Liver (tissue), 9 donors: Measurements from ENCODE around the gene TNFRSF8. TPM values are rescaled to one million over a fixed set of nuclear protein-coding genes. Genes with fewer than 3 reads are reported as not detected.
A peak's percentile ranks its signal among the peaks of the same experiment; 100 is the strongest.

ENCODE experiments used
- DNase-seq: peaks from one replicate; pipeline ENCODE4 v3.0.0-alpha.2; 2017; ENCODE audit warnings: low spot score
- H3K27ac ChIP-seq, 2 donors: one replicate each; pipeline ENCODE4 v1.7.0; 2013; ENCODE audit warnings: inconsistent platforms in 2 of 2, low read length in 2 of 2, control low read depth in 1 of 2, low read depth in 1 of 2, mild to moderate bottlenecking in 1 of 2
- H3K27me3 ChIP-seq, 4 donors: one replicate each; pipeline versions ENCODE4 v1.6.1 to v1.7.0; 2013; ENCODE audit warnings: low read length in 3 of 4, inconsistent platforms in 1 of 4, mild to moderate bottlenecking in 1 of 4, moderate library complexity in 1 of 4; ENCODE audit not compliant: control insufficient read depth in 4 of 4, insufficient read depth in 4 of 4
- H3K36me3 ChIP-seq, 4 donors: one replicate each; pipeline versions ENCODE4 v1.6.1 to v1.7.0; 2013; ENCODE audit warnings: low read length in 3 of 4, mild to moderate bottlenecking in 3 of 4, low read depth in 1 of 4, moderate library complexity in 1 of 4; ENCODE audit not compliant: control insufficient read depth in 4 of 4, insufficient read depth in 3 of 4
- H3K4me1 ChIP-seq, 4 donors: one replicate each; pipeline versions ENCODE4 v1.6.1 to v1.7.0; 2013; ENCODE audit warnings: low read length in 3 of 4, mild to moderate bottlenecking in 3 of 4, moderate library complexity in 1 of 4; ENCODE audit not compliant: control insufficient read depth in 4 of 4, insufficient read depth in 4 of 4
- H3K4me3 ChIP-seq, 3 donors: one replicate each; pipeline versions ENCODE4 v1.6.1 to v1.7.0; 2013; ENCODE audit warnings: low read length in 3 of 3, control low read depth in 1 of 3, low read depth in 1 of 3, mild to moderate bottlenecking in 1 of 3
- H3K9ac ChIP-seq, 2 donors: one replicate each; pipeline ENCODE4 v1.7.0; 2013; ENCODE audit warnings: low read length in 2 of 2, mild to moderate bottlenecking in 2 of 2, moderate library complexity in 2 of 2, control low read depth in 1 of 2, low read depth in 1 of 2
- H3K9me3 ChIP-seq, 4 donors: one replicate each; pipeline versions ENCODE4 v1.6.1 to v1.7.0; 2013; ENCODE audit warnings: low read length in 3 of 4; ENCODE audit not compliant: control insufficient read depth in 4 of 4
- EGR1 ChIP-seq, 2 donors: IDR thresholded peaks; 2 replicates each; pipeline ENCODE4 v1.6.1; 2016 to 2018; ENCODE audit warnings: antibody characterized with exemption in 2 of 2, low read depth in 2 of 2
- FOXA2 ChIP-seq: IDR thresholded peaks from 2 replicates; pipeline ENCODE4 v1.6.1; 2016; ENCODE audit warnings: antibody characterized with exemption
- GABPA ChIP-seq, 2 donors: IDR thresholded peaks in 1 of 2; conservative IDR thresholded peaks in 1 of 2; 2 replicates each; pipeline ENCODE4 v1.6.1; 2016; ENCODE audit warnings: antibody characterized with exemption in 2 of 2, mild to moderate bottlenecking in 1 of 2, moderate library complexity in 1 of 2
- HNF4G ChIP-seq: IDR thresholded peaks from 2 replicates; pipeline ENCODE4 v1.6.1; 2016; ENCODE audit warnings: antibody characterized with exemption
- JUND ChIP-seq, 2 donors: IDR thresholded peaks; 2 replicates each; pipeline ENCODE4 v1.6.1; 2016; ENCODE audit warnings: antibody characterized with exemption in 2 of 2
- NR2F2 ChIP-seq: IDR thresholded peaks from 2 replicates; pipeline ENCODE4 v1.6.1; 2016; ENCODE audit warnings: antibody characterized with exemption
- RAD21 ChIP-seq, 2 donors: IDR thresholded peaks; 2 replicates each; pipeline ENCODE4 v1.6.1; 2016; ENCODE audit warnings: antibody characterized with exemption in 2 of 2, mild to moderate bottlenecking in 2 of 2
- RXRA ChIP-seq, 2 donors: IDR thresholded peaks; 2 replicates each; pipeline ENCODE4 v1.6.1; 2017 to 2018; ENCODE audit warnings: antibody characterized with exemption in 2 of 2, mild to moderate bottlenecking in 1 of 2
- SP1 ChIP-seq: IDR thresholded peaks from 2 replicates; pipeline ENCODE4 v1.6.1; 2018; ENCODE audit warnings: antibody characterized with exemption, mild to moderate bottlenecking
- TAF1 ChIP-seq: conservative IDR thresholded peaks from 2 replicates; pipeline ENCODE4 v1.6.1; 2016; ENCODE audit warnings: antibody characterized with exemption, mild to moderate bottlenecking
- WGBS: extraction: QIAGEN DNeasy Blood & Tissue Kit; methylation state at CpG from one replicate; pipeline ENCODE4 v1.1.7; 2013; 5-methylcytosine and 5-hydroxymethylcytosine counted together
- polyA plus RNA-seq, 2 donors: library from polyadenylated mRNA; stranded (reverse) in 1 of 2; unstranded in 1 of 2; fragments of 200-250 nt in 1 of 2; fragments of >200 nt in 1 of 2; fragmentation: Nextera tagmentation in 1 of 2; extraction: Ambion mirVana in 1 of 2; gene quantifications; one replicate each; pipeline versions ENCODE4 v1.2.1 to v1.2.3, GENCODE V29; 2013 to 2015
- total RNA-seq, 2 donors: library from RNA; depleted of rRNA; stranded (reverse); fragments of >200 nt; gene quantifications; one replicate each; pipeline ENCODE4 v1.2.3, GENCODE V29; 2014
- TF ChIP-seq, protein P1 (sequence below): fragments of 150-350 bp; IDR thresholded peaks from 2 replicates; pipeline ENCODE4 v1.5.1; 2017; ENCODE audit warnings: improper control_type of control experiment, low read depth, low read length; ENCODE audit not compliant: missing input control
- TF ChIP-seq, protein P2 (sequence below): IDR thresholded peaks from 2 replicates; pipeline ENCODE4 v1.6.1; 2016; ENCODE audit warnings: antibody characterized with exemption
- TF ChIP-seq, protein P3 (sequence below): IDR thresholded peaks from 2 replicates; pipeline ENCODE4 v1.6.1; 2016; ENCODE audit warnings: antibody characterized with exemption, mild to moderate bottlenecking
- TF ChIP-seq, protein P4 (sequence below): IDR thresholded peaks from 2 replicates; pipeline ENCODE4 v1.6.1; 2016; ENCODE audit warnings: antibody characterized with exemption
- TF ChIP-seq, protein P5 (sequence below): IDR thresholded peaks from 2 replicates; pipeline ENCODE4 v1.6.1; 2016; ENCODE audit warnings: antibody characterized with exemption
- donor health status: healthy.
- donor health status: healthy.
- donor health status: healthy.
- donor health status: healthy.
- donor health status: healthy.

The TNFRSF8 gene
- total and polyA plus RNA-seq, 4 donors = 0.08 to 0.19 (median 0.12) TPM

DNA sequence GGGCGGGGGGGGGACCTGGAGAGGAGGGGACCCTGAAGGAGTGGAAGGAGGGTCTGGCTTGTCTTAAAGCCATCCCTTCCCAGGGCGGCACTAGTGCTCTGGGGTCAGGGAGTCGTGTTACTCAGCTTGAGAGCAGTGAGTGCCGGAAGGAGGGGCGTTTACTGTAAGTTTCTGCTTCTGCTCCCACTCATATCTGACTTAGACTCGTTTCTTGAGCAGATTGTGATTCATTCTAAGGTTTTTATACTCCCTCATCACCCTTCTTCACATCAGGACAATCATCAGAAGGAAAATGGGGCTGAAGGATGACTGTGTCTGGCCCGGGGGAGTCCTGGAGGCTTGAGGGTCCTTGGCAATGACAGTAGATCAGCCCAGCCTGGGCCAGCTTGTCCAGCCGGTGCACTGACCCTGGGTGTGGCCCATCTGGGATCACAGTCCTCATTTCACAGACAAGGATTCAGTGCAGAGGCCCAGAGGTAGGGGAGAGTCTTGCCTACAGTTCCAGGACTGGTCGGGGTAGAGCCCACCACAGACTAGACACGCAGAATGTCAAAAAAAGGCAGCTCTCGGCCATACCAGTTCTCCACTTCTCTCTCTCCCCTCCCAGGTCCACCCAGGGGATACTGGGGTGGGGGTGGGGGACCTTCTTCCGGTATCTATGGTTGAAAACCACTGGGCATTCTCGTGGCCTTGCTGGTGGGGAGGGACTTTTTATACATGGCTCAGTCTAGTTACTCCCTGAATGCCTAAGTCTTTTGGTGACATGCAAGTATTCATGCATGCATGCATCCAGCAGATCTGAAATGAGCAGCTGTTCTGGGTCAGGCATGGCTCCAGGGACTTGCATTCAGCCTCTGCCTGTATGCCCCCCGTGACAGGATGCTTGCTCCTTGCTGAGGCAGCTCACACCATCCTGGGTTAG lies 5.1 kb downstream of the TNFRSF8 start:
- Histone ChIP-seq H3K36me3 (no peaks in the 10 kb centered on the region), H3K27ac (peak overlapping the region in 1 of 2 donors; percentile 23), H3K4me1 (peaks cover 0 to 3% (median 0%) of the 10 kb centered on the region in 4 donors), H3K9me3 (no peaks in the 10 kb centered on the region), H3K9ac (no peak overlapping the region), H3K4me3 (no peak overlapping the region), H3K27me3 (peaks cover 0 to 13% (median 6%) of the 10 kb centered on the region in 4 donors)
- WGBS = 33% methylated on average over 14 of the region's 14 CpGs
- TF ChIP-seq RXRA (IDR thresholded peaks at IDR 0.05) = no peak
- TF ChIP-seq GABPA (IDR thresholded peaks at IDR 0.05 in 1 of 2, conservative IDR thresholded peaks at IDR 0.05 in 1 of 2) = no peak
- no peak for TF ChIP-seq SP1
- no peak for TF ChIP-seq JUND (IDR thresholded peaks at IDR 0.05)
- TF ChIP-seq, protein P1, sequence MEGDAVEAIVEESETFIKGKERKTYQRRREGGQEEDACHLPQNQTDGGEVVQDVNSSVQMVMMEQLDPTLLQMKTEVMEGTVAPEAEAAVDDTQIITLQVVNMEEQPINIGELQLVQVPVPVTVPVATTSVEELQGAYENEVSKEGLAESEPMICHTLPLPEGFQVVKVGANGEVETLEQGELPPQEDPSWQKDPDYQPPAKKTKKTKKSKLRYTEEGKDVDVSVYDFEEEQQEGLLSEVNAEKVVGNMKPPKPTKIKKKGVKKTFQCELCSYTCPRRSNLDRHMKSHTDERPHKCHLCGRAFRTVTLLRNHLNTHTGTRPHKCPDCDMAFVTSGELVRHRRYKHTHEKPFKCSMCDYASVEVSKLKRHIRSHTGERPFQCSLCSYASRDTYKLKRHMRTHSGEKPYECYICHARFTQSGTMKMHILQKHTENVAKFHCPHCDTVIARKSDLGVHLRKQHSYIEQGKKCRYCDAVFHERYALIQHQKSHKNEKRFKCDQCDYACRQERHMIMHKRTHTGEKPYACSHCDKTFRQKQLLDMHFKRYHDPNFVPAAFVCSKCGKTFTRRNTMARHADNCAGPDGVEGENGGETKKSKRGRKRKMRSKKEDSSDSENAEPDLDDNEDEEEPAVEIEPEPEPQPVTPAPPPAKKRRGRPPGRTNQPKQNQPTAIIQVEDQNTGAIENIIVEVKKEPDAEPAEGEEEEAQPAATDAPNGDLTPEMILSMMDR = no peak
- TF ChIP-seq, protein P2, sequence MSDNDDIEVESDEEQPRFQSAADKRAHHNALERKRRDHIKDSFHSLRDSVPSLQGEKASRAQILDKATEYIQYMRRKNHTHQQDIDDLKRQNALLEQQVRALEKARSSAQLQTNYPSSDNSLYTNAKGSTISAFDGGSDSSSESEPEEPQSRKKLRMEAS = no peak
- TF ChIP-seq, protein P3, sequence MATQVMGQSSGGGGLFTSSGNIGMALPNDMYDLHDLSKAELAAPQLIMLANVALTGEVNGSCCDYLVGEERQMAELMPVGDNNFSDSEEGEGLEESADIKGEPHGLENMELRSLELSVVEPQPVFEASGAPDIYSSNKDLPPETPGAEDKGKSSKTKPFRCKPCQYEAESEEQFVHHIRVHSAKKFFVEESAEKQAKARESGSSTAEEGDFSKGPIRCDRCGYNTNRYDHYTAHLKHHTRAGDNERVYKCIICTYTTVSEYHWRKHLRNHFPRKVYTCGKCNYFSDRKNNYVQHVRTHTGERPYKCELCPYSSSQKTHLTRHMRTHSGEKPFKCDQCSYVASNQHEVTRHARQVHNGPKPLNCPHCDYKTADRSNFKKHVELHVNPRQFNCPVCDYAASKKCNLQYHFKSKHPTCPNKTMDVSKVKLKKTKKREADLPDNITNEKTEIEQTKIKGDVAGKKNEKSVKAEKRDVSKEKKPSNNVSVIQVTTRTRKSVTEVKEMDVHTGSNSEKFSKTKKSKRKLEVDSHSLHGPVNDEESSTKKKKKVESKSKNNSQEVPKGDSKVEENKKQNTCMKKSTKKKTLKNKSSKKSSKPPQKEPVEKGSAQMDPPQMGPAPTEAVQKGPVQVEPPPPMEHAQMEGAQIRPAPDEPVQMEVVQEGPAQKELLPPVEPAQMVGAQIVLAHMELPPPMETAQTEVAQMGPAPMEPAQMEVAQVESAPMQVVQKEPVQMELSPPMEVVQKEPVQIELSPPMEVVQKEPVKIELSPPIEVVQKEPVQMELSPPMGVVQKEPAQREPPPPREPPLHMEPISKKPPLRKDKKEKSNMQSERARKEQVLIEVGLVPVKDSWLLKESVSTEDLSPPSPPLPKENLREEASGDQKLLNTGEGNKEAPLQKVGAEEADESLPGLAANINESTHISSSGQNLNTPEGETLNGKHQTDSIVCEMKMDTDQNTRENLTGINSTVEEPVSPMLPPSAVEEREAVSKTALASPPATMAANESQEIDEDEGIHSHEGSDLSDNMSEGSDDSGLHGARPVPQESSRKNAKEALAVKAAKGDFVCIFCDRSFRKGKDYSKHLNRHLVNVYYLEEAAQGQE = no peak
- TF ChIP-seq, protein P4, sequence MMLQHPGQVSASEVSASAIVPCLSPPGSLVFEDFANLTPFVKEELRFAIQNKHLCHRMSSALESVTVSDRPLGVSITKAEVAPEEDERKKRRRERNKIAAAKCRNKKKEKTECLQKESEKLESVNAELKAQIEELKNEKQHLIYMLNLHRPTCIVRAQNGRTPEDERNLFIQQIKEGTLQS = no peak
- TF ChIP-seq, protein P5, sequence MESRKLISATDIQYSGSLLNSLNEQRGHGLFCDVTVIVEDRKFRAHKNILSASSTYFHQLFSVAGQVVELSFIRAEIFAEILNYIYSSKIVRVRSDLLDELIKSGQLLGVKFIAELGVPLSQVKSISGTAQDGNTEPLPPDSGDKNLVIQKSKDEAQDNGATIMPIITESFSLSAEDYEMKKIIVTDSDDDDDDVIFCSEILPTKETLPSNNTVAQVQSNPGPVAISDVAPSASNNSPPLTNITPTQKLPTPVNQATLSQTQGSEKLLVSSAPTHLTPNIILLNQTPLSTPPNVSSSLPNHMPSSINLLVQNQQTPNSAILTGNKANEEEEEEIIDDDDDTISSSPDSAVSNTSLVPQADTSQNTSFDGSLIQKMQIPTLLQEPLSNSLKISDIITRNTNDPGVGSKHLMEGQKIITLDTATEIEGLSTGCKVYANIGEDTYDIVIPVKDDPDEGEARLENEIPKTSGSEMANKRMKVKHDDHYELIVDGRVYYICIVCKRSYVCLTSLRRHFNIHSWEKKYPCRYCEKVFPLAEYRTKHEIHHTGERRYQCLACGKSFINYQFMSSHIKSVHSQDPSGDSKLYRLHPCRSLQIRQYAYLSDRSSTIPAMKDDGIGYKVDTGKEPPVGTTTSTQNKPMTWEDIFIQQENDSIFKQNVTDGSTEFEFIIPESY = no peak
- TF ChIP-seq NR2F2 = no peak
- no peak for DNase-seq

DNA sequence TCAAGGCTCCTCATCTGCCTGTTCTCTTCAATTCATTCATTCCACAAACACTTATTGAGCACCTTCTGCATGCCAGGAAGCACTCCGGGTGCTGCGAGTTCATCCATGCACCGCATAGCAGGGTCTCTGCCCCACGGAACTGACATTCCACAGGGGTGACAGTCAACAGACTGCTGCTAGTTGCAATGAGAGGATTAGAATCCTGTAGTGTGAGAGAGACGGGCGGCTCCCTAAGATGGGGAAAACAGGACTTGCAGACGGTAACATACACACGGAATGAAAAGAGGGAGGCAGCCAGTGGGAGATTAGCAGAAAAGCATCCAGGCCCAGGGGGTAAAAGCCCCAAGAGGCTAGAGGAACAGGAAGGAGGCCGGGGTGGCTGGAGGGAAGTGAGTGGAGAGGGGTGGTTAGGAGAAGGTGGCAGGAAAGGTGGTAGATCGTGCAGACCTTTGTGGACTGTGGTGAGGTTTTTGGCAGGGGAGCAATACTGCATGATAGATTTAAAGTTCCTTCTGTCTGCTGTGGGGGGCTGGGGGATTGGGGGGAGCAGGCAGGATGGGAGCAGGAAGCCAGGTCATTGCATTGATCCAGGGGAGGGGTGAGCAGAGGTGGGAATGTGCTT lies 6.6 kb downstream of the TNFRSF8 start:
- H3K27me3 ChIP-seq = peaks cover 0 to 9% (median under 1%) of the 10 kb centered on the region in 4 donors
- no peak overlapping the region for H3K27ac ChIP-seq
- WGBS = 46% methylated on average over 10 of the region's 10 CpGs
- no peak for TF ChIP-seq GABPA (IDR thresholded peaks at IDR 0.05 in 1 of 2, conservative IDR thresholded peaks at IDR 0.05 in 1 of 2)
- TF ChIP-seq RXRA (IDR thresholded peaks at IDR 0.05) = no peak
- TF ChIP-seq FOXA2 = no peak
- TF ChIP-seq, protein P2 = no peak
- TF ChIP-seq EGR1 (IDR thresholded peaks at IDR 0.05; ENCODE audit: low read depth in 2 of 2) = no peak
- TF ChIP-seq TAF1 = no peak
- TF ChIP-seq HNF4G = no peak
- TF ChIP-seq, protein P5 = no peak
- TF ChIP-seq RAD21 (IDR thresholded peaks at IDR 0.05) = no peak
- no peak for TF ChIP-seq JUND (IDR thresholded peaks at IDR 0.05)
- no peak for TF ChIP-seq SP1
- no peak for TF ChIP-seq NR2F2
- TF ChIP-seq, protein P1 = no peak

More for the DNA sequence above, 6.6 kb downstream of the TNFRSF8 start:
- Histone ChIP-seq H3K9ac (no peak overlapping the region), H3K9me3 (no peaks in the 10 kb centered on the region), H3K4me1 (no peaks in the 10 kb centered on the region), H3K4me3 (no peak overlapping the region), H3K36me3 (no peaks in the 10 kb centered on the region)
- no peak for DNase-seq
